ENCODE data around the gene CCNI2.
A peak's percentile ranks its signal among the peaks of the same experiment; 100 is the strongest.

CCNI2 gene, protein sequence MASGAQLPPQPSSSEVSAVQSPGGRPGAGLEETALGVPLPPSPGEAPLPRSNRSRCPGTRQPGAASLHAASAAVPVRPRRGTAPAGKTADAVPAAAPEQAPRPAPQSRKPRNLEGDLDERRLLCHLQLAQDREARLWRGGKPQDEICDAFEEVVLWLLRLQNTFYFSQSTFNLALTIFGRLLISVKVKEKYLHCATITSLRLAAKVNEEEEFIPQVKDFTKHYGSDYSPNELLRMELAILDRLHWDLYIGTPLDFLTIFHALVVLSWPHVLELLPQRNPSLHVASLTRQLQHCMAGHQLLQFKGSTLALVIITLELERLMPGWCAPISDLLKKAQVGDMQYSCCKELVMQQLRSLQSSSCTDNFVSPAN

DNA sequence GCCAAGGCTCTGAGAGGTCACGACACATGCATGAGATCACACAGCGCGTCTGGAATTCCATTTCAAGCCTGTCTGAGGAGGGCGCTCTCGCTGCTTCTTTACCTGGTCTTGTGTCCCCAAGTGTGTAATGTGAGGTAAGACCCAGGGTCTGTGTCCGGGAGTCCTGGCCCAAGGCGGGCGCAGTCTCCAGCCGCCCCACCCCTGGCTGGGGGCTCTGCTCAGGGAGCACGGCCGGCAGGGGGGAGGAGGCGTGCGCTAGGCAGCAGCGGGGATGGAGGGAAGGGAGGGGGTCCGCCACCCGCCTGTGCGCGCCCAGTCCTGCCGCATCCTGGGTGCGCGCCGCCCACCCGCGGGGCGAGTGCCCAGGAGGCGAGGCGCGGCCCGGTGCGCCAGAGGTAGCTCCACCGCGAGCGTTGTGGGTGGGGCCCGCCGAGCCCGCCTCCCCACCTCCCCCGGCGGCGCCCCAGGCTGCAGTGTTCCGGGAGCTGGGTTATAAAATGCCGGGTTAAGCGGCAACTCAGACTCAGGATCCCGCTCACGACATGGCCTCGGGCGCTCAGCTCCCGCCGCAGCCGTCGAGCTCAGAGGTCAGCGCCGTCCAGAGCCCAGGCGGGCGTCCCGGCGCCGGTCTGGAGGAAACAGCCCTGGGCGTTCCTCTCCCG is at the start of gene CCNI2:
TSS of gene CCNI2 (plus strand) at position 473 of the 662 bp plus-strand sequence. CDS start at position 543, 70 bp downstream.
- peak; percentile 42 to 47 for DNase-seq (ENCODE audit: low read depth in 2 of 2, low spot score in 1 of 2)

DNA sequence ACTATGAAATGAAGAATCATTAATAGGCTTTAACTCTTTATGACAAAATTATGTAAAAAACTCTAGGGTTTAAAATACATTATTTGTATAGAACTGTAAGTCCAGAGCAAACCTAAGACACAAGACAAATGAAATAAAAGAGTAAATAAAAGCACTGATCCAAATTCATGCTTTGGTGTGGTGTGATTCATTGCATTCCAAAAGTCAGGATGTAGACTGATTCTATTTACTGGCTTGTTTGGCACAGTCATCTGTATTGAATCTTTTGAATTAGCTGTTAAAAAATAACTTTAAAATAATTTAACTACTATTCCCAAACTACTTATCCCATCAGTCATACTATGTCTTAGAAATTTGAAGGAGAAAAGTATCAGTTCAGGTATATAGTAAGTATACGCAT is 42.4 kb upstream of the CCNI2 start:
- no peak for DNase-seq (ENCODE audit: low read depth in 2 of 2, low spot score in 1 of 2)

DNA sequence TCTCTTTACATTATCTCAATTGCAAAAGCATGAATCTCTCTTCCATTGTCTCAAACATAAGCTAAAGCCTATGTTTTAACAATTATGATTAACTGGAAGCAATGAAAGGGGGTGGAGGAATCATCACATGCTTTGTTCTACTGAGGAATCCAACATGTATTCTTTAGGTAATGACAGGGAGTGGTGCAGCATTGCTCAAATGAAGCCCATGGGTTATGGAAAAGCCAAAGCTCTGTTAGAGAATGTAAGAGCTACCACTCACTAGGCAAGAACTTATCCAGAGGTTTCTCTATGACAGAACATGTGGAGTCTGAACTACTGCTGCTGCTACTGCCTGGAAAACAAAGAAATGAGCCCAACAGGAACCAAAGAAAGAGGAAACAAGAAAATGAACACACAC is 38.6 kb upstream of the CCNI2 start:
- DNase-seq (ENCODE audit: low read depth in 2 of 2, low spot score in 1 of 2), result no peak

DNA sequence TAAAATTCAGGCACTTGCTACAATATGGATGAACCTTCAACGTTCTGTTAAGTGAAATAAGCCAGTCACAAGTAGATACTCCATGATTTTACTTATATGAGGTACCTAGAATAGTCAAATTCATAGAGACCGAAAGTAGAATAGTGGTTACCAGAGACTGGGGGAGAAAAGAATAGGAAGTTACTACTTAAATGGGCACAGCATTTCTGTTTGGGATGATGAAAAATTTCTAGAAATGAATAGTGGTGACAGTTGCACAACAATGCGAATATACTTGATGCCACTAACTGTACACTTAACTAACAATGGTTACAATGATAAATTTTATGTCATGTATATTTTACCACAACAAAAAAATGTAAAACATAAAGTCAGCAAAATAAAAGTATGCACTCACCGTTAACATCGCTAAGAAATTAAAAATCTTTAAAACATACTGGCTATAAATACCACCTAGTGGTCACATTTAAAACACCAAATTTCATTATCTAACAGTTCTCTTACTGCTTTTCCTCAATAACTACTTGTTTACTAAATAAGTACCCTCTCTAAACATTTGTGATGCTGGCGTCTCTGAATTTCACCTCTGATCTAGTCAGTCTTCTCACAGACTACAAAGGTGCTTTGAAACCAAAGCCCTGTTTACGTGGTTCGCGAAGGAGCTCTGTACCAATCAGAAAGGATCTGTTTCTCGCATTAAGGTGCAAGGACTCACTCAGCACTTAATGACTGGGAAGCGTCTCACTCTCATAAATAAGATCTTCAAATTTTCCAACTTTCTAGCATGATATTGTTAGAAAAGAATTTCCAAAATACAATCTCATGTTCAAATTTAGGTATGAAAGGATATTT is 32.5 kb upstream of the CCNI2 start:
- DNase-seq (ENCODE audit: low read depth in 2 of 2, low spot score in 1 of 2), result no peak

DNA sequence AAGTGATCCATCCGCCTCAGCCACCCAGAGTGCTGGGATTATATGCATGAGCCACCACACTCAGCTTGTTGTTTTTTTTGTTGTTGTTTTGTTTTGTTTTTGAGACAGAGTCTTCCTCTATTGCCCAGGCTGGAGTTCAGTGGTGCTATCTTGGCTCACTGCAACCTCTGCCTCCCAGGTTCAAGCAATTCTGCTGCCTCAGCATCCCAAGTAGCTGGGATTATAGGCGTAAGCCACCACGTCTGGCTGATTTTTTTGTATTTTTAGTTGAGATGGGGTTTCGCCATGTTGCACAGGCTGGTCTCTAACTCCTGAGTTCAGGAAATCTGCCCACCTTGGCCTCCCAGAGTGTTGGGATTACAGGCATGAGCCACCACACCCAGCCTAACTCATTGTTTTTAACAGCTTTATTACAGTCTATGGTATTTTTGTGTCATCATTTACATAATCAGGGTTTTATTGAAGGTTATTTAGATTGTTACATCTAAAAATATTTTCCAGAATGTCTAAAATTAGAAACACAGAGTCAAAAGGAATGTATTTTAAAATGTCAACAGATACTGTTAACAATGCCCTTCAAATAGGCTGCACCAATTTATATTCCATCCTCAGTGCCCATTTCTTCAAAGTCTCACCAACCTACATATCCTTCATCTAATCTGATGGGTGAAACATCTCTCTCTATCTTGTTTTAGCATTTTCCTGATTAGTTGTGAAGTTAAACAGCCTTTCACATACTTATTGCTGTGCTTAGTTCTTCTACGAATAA is 28.5 kb upstream of the CCNI2 start:
- no peak for DNase-seq (ENCODE audit: low read depth in 2 of 2, low spot score in 1 of 2)

DNA sequence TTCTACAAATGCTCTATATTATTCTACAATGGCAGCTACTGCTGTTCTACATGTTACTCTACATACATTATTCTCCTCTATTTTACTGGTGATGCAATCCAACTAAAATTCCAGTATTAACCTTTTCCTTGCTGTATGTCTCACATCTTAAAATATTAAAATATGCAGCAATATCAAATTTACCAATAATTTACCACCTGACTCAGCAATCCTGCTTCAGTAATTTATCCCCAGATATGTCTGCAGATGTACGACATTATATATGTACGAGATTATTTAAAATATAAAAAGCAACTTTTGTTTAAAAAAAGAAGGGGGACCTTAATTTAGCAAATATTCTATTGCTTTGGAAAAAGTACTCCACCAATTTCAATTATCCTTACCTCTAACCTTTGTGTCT is 21.5 kb upstream of the CCNI2 start:
- no peak for DNase-seq (ENCODE audit: low read depth in 2 of 2, low spot score in 1 of 2)

DNA sequence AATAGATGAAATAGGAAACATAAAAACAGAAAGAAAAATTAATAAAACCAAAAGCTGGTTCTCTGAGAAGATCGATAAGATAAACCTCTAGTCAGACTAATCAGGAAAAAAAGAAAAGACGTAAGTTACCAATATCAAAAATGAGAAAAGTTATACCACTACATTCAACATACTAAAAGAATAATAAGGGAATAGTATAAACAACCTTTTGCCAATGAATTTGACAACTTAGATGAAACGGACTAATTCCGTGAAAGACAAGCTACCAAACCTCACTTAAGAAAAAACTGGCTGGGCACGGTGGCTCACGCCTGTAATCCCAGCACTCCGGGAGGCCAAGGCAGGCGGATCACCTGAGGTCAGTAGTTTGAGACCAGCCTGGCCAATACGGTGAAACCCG is 17.3 kb upstream of the CCNI2 start:
- no peak for DNase-seq (ENCODE audit: low read depth in 2 of 2, low spot score in 1 of 2)

DNA sequence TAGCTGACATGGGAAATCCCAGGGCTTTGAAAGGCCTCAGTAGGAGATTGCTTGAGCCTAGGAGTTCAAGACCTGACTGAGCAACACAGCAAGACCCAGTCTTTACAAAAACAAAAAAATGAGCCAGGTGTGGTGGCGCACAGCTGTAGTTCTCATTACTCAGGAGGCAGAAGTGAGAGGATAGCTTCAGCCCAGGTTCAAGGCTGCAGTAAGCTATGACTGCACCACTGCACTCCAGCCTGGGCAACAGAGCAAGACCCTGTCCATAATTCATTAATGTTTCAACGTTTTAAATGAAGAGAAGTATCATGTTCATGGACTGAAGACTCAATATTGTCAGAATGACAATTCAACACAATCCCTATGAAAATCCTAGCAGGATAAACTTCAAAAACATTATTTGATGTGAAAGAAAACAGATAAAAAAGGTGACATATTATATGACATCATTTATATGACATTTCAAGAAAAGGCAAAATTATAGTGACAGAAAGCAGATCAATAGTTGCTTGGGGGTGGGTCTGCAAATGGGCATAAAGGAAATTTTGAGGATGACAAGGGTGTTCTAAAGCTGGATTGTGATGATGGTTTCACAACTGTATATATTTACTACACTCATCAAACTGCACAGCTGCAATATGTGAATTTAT is 13.6 kb upstream of the CCNI2 start:
- DNase-seq (ENCODE audit: low read depth in 2 of 2, low spot score in 1 of 2), result no peak

DNA sequence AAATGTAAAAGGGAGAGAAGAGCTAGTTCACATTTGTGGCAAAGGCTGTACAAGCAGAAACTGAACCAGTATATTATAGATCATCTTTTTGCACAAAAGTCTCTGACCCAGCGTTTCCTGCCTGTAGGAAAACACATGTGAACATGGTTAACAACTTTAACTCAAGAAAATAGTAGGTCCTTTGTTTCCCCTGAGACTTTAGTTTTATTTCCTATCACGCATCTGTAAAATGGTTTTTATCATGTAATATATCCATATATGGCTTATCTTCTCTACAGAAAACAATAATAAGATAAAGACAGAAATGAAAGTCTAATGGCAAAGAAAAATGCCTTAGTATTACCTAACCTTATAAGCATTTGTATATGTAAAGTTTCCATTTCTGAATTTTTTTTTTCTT is 12.5 kb upstream of the CCNI2 start:
- DNase-seq (ENCODE audit: low read depth in 2 of 2, low spot score in 1 of 2), result no peak

DNA sequence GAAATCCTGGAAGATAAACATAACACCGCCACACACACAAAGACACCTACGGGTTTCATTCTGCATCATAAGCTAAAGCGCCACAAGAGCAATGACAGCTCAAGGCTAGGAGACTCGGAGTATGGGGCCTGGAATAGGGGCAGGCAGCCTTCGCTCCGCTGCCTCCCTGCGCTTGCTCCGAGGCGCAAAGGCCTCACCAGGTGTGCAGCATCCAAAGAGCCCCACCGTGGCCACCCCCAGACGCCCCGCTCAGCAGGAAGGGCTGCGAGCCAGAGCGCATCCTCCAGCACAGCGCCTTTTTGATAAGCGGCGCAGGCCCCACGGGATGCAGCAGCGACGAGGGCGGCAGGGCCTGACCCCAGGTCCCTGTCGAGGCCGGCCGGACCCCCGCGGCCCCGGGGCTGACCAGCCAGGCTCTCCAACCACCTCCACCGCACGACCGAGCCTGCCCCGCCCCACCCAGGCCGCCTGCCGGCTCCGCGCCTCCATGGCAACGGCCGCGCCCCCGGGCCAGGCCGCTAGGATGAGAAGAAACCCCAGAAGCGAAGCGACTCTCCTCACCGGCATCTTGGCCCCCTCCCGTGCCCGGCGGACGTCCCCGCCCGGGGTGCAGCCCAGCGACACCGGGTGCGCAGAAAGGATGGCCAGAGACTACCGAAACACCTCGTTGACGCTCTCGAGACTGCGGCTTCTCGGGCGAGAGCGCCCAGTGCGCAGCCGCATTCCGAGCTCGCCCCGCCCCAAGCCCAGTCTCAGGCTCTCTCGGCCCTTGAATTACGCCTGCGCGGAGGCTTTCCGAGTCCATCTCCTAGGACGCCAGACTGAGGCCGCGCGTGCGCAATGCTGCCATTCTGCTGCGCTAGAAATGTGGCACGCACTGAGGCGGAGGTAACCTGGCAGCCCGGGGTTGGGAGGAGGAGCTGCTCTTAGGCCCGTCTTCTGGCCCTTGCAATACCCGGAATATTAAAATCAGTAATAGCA is 10.1 kb upstream of the CCNI2 start, which contains the start of gene KIF3A:
TSS of gene KIF3A (minus strand) at position 694 of the 981 bp plus-strand sequence. CDS start at position 567, 127 bp downstream.
- peak; percentile 97 to 98 for DNase-seq (ENCODE audit: low read depth in 2 of 2, low spot score in 1 of 2)

DNA sequence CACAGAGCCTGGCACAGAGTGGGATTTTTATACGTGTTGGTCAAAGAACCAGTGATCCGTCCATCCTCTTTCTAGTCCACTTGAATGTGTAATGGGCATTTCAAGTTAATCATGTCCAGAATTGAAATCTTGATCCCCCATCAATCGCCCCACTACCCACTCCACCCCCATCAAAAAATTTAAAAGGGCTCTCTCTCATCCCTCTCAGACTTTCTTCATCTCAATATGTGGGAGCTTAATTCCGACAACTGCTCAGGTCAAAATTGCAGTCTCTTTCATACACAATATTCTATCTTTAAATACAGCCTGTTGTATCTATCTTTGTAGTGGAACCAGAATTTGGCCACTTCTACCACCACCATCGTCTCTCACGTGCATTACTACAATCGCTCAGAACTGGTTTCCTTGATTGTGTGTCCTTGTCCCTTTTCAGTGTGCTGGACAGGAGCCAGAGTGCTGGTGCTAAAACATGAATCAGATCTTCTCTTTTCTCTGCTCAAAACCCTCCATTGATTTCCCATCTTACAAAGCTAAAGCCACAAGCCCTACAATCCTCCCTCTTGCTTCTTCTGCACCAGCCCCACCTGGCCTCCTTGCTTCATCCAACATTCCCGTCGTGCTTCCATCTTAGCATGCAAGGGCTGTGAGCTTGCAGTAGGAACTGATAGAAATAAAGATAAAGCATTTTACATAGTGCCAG is 9.1 kb upstream of the CCNI2 start:
- DNase-seq (ENCODE audit: low read depth in 2 of 2, low spot score in 1 of 2), result no peak

DNA sequence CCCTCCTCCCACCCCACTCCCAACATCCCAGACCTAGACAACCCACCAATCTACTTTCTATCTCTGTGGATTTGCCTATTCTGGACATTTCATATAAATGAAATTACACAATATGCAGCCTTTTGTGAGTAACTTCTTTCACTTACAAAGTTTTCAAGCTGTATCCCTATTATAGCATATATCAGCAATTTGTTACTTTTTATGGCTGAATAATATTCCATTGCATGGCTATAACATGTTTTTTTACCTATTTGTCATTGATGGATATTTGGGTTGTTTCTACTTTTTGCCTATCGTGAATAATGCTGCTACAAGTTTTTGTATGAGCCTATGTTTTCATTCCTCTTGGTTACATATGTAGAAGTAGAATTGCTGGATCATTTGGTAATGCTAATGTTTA is 8.0 kb upstream of the CCNI2 start:
- no peak for DNase-seq (ENCODE audit: low read depth in 2 of 2, low spot score in 1 of 2)

DNA sequence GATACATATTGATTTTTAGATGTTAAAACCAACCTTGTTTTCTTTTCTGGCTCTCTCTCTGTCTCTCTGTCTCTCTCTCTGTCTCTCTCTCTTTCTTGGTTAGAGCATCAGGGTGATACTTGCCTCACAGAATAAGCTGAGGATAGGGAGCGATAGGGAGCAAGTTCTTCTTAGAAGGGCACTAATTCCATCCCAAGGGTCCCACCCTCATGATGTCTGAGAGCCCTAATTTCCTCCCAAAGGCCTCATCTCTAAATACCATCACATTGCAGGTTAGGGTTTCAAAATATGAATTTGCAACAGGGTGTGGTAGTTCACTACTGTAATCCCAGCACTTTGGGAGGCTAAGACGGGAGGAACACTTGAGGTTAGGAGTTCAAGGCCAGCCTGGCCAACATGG is 5.1 kb upstream of the CCNI2 start:
- no peak for DNase-seq (ENCODE audit: low read depth in 2 of 2, low spot score in 1 of 2)

DNA sequence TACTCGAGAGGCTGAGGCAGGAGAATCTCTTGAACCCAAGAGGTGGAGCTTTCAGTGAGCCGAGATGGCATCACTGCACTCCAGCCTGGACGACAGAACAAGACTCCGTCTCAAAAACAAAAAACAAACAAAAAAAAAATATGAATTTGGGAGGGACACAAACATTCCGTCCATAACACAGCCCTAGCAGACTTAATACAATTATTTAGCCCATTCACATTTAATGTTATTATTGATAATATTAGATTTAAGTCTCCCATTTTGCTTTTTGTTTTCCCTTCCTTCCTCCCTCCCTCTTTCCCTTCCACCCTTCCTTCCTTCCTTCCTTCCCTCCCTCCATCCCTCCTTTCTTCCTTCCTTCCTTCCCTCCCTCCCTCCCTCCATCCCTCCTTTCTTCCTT is 4.6 kb upstream of the CCNI2 start:
- no peak for DNase-seq (ENCODE audit: low read depth in 2 of 2, low spot score in 1 of 2)

DNA sequence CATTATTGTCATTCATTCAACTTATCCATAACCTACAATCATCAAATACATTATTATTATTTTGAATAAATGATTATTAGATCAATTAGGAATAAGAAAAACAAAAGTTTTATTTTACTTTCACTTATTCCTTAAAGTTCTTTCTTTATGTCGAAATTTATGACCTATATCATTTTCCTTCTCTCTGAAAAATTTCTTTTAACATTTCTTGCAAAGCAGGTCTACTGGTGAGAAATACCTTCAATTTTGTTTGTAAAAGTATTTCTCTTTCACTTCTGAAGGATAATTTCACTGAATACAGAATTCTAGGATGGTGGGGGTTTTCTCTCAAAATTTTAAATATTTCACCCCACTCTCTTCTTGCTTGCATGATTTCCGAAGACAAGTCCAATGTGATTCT is 2.6 kb upstream of the CCNI2 start:
- DNase-seq (ENCODE audit: low read depth in 2 of 2, low spot score in 1 of 2), result no peak

DNA sequence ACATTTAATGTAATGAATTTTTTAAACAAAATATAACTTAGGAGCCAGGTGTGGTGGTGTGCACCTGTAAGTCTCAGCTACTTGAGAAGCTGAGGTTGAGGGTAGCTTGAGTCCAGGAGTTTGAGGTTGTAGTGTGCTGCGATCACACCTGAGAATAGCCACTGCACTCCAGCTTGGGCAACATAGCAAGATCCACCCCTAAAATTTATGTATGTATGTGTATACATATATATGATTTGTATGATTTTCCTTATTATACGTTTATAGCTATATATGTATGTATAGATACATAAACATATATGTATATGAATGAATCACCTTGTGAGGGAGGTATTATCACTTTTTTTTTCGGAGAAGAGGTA is 653 bp upstream of the CCNI2 start:
- DNase-seq (ENCODE audit: low read depth in 2 of 2, low spot score in 1 of 2), result no peak

DNA sequence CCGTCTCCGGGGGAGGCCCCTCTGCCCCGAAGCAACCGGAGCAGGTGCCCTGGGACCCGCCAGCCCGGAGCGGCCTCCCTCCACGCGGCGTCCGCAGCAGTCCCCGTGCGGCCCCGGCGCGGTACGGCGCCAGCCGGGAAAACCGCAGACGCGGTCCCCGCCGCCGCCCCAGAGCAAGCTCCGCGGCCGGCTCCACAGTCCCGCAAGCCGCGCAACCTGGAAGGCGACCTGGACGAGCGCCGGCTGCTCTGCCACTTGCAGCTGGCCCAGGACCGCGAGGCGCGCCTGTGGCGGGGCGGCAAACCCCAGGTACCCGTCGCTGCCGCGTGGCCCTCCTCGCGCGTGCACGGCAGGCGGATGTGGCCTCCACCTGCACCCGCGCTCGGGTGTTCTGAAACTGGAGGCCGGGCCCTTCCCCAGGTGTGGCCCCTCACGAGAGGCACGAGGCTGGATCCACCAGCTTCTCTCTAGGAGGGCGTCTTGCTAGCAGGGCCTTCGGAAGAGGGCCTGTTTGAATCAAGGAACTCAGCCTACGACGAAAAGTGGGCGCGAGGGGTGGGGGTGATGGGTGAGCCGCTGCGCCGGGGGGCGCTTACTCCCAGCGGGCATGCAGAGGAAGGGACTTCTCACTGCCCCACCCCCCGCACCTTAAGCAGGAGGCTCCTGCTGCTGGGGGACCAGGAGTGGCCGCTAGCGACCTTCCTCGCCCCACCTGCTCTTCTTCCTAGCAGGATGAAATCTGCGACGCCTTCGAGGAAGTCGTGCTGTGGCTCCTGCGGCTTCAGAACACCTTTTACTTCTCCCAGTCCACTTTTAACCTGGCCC is 602 bp downstream of the CCNI2 start:
- peak; percentile 9 to 32 for DNase-seq (ENCODE audit: low read depth in 2 of 2, low spot score in 1 of 2)

DNA sequence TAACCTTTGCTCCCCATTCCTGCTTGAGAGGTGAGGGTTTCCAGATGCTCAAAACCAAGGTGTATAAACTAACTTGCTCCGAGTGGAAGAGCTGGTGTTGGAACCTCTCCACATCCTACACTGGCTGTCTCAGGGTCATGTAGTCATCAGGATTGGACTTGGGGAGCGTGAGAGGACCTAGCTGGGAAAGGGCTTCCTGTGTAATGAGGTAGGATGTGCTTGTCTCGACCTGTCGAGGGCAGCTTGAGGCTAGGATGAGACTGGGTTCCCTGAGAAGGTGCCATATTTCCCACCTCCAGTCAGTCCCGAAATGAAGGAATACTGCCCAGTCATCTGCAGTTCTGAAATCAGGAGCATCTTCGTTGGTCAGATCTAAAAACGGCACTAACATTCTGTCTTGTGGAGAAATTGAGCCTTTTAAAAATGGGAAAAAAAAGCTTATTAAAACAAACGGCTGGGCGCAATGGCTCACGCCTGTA is 1.3 kb downstream of the CCNI2 start:
- no peak for DNase-seq (ENCODE audit: low read depth in 2 of 2, low spot score in 1 of 2)

Measured in stimulated activated CD8-positive, alpha-beta memory T cell treated with anti-CD3 and anti-CD28 coated beads, Interleukin-4, amount 100 ng/mL, for 4 hours (primary cell).